ENCODE data around the gene RXRA. TPM values are rescaled to one million over a fixed set of nuclear protein-coding genes. Genes with fewer than 3 reads are reported as not detected.

The RXRA gene
- total RNA-seq, 6 experiments from 2014 or later, result 23.2 to 31.9 (median 28.0) TPM

DNA sequence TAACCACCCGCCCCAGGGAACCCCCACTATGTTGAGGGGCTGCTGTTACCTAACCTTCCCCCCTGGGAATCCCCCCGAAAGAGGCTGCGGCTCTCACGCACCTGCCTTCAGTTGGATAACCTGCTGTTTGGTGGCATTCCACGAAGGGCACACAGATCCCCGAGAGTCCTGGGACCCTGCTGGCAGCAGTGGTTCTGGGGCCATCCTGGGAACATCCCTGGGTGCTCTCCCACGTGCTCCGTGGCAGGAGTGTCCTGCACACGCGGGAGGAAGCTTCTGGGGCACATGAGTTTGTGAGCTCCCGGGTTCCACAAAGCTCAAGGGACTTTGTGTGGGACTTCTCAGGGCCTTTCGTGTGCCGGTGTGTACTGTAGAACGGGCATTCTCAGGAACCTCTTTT is 102.3 kb downstream of the RXRA start:
- no peaks in the 10 kb centered on the region; the same call in 1 of the 2 replicates for H3K36me3 Mint-ChIP-seq (ENCODE audit: low read depth)
- H3K27me3 Mint-ChIP-seq (ENCODE audit: insufficient read depth), result no peaks in the 10 kb centered on the region
- TF ChIP-seq, protein P1, sequence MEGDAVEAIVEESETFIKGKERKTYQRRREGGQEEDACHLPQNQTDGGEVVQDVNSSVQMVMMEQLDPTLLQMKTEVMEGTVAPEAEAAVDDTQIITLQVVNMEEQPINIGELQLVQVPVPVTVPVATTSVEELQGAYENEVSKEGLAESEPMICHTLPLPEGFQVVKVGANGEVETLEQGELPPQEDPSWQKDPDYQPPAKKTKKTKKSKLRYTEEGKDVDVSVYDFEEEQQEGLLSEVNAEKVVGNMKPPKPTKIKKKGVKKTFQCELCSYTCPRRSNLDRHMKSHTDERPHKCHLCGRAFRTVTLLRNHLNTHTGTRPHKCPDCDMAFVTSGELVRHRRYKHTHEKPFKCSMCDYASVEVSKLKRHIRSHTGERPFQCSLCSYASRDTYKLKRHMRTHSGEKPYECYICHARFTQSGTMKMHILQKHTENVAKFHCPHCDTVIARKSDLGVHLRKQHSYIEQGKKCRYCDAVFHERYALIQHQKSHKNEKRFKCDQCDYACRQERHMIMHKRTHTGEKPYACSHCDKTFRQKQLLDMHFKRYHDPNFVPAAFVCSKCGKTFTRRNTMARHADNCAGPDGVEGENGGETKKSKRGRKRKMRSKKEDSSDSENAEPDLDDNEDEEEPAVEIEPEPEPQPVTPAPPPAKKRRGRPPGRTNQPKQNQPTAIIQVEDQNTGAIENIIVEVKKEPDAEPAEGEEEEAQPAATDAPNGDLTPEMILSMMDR (IDR thresholded peaks at IDR 0.05), result no peak
- no peak overlapping the region for H3K27ac Mint-ChIP-seq
- peaks cover 11% of the 10 kb centered on the region for H3K4me1 Mint-ChIP-seq (ENCODE audit: low read depth)
- H3K4me3 Mint-ChIP-seq, result no peak overlapping the region
- H3K9me3 Mint-ChIP-seq, result no peaks in the 10 kb centered on the region
- DNase-seq, result no peak

- Mint-ChIP-seq H3K9me3 (no peaks in the 10 kb centered on the region), H3K4me1 (ENCODE audit: low read depth) (peaks cover 11% of the 10 kb centered on the region), H3K4me3 (no peak overlapping the region), H3K27ac (no peak overlapping the region), H3K36me3 (ENCODE audit: low read depth) (no peaks in the 10 kb centered on the region; the same call in 1 of the 2 replicates), H3K27me3 (ENCODE audit: insufficient read depth) (no peaks in the 10 kb centered on the region)
- no peak for DNase-seq
- TF ChIP-seq, protein P1 (IDR thresholded peaks at IDR 0.05), result no peak
Measured at GRCh38 chr9:134429007-134429406, 102.8 kb downstream of the RXRA start.

DNA sequence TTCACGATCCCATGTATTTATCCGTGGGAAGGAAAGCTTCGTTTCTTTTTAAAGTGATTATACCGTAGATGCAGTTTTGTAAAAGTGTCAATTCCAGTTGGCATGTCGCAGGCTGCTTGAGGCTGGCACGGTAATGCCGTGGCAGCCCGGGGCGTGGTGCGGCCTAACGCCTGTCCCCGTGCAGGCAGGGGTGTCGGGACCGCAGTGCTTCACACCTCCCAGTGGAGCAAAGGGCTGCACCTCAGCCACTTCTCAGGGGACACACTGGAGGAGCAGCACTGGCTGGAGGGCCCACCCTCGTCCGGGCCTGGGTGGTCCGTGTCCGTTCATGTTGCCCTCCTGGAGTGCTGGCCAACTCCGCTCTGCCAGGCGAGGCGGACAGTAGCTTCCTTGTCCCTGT is 103.2 kb downstream of the RXRA start:
- no peaks in the 10 kb centered on the region for H3K27me3 Mint-ChIP-seq (ENCODE audit: insufficient read depth)
- DNase-seq, result no peak
- no peak overlapping the region for H3K4me3 Mint-ChIP-seq
- H3K9me3 Mint-ChIP-seq, result no peaks in the 10 kb centered on the region
- H3K36me3 Mint-ChIP-seq (ENCODE audit: low read depth), result no peaks in the 10 kb centered on the region; the same call in 1 of the 2 replicates
- H3K4me1 Mint-ChIP-seq (ENCODE audit: low read depth), result peaks cover 11% of the 10 kb centered on the region
- H3K27ac Mint-ChIP-seq, result no peak overlapping the region
- TF ChIP-seq, protein P1 (IDR thresholded peaks at IDR 0.05), result no peak

DNA sequence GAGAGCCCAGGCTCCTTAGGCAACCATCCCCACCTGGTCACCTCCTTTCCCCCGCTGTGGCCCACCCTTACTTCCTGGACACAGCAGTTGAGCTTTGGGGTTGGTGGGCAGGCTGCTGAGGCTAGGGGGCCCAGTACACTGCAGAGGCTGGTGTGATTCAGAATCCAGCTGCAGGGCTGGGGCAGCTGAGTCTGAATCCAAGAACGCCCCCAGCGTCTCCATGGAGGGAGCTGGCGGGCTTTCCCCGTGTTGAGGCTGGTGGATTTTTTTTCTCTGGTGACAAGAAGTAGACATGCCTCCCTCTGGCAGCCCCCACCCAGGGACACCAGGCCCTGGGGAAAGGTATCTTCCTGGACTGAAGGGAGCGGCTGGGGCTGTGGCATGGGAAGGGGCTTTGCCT is 104.8 kb downstream of the RXRA start:
- no peaks in the 10 kb centered on the region; the same call in none of the 2 replicates for H3K36me3 Mint-ChIP-seq (ENCODE audit: low read depth)

DNA sequence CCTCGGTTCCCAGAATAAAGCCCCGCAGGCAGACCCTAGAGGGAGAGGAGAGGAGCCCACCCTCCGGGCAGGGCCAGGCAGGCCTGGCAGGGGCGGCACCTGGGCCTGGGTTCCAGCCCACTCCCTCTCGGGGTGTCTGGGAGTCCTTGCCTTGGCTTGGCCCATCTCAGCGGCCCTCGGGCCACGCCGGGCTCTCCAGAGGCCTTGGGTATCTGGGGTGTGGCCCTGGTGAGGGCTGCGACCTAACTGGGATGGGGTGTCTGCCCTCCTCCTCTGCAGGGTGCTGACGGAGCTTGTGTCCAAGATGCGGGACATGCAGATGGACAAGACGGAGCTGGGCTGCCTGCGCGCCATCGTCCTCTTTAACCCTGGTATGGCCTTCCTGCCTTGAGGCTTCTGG is 105.4 kb downstream of the RXRA start:
- no peaks in the 10 kb centered on the region; the same call in none of the 2 replicates for H3K36me3 Mint-ChIP-seq (ENCODE audit: low read depth)

More for the DNA sequence above, 104.8 kb downstream of the RXRA start:
- TF ChIP-seq, protein P1 (IDR thresholded peaks at IDR 0.05), result no peak
- H3K4me3 Mint-ChIP-seq, result no peak overlapping the region
- no peaks in the 10 kb centered on the region for H3K9me3 Mint-ChIP-seq
- H3K4me1 Mint-ChIP-seq (ENCODE audit: low read depth), result peaks cover 19% of the 10 kb centered on the region
- no peaks in the 10 kb centered on the region; the same call in 1 of the 2 replicates for H3K27me3 Mint-ChIP-seq (ENCODE audit: insufficient read depth)
- DNase-seq, result no peak
- no peak overlapping the region for H3K27ac Mint-ChIP-seq

More for the DNA sequence above, 105.4 kb downstream of the RXRA start:
- H3K27me3 Mint-ChIP-seq (ENCODE audit: insufficient read depth), result no peaks in the 10 kb centered on the region; the same call in 1 of the 2 replicates
- no peak for DNase-seq
- H3K9me3 Mint-ChIP-seq, result no peaks in the 10 kb centered on the region
- no peak overlapping the region for H3K4me3 Mint-ChIP-seq
- H3K4me1 Mint-ChIP-seq (ENCODE audit: low read depth), result peaks cover 21% of the 10 kb centered on the region
- TF ChIP-seq, protein P1 (IDR thresholded peaks at IDR 0.05), result no peak
- H3K27ac Mint-ChIP-seq, result no peak overlapping the region
